Right renal cortex interstitium (tissue), 3 donors: ENCODE measurements around the gene PLAC9. TPM values are rescaled to one million over a fixed set of nuclear protein-coding genes. Genes with fewer than 3 reads are reported as not detected.
A peak's percentile ranks its signal among the peaks of the same experiment; 100 is the strongest.
"Not testable (repeated sequence)": the region's sequence is repeated elsewhere in the genome, so short reads cannot be mapped to it uniquely, and the experiment has no call there.

Source experiments
- DNase-seq, 3 donors: peaks; one replicate each; pipeline ENCODE4 v3.0.0-alpha.2; 2013; ENCODE audit warnings: low read depth in 3 of 3, low spot score in 2 of 3
- polyA plus RNA-seq, 3 donors: library from polyadenylated mRNA; unstranded; fragments of 120-200 nt; gene quantifications; one replicate each; pipeline ENCODE4 v1.2.1, GENCODE V29; 2013; ENCODE audit not compliant: insufficient read length in 3 of 3

PLAC9 gene
- polyA plus RNA-seq, 3 donors = 9.8 to 21.7 (median 16.0) TPM

DNA sequence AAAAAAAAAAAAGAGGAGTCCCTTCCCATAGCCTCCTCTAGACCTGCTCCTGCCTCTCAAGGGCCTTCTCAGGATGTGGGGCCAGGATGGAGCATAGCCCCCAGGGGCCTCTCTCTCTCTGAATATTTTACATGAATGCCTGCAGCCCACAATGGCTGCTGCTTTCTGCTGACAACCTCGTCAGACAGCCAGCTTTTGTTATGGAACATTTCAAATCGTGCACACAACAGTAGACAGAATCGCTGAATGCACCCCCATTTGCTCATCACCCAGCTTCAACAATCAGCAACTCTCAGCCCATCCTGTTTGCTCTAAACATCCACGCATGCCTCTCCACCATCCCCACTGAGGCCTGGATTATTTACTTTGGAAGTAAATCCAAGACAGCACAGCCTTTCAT lies 5.4 kb downstream of the PLAC9 start:
- no peak for DNase-seq

DNA sequence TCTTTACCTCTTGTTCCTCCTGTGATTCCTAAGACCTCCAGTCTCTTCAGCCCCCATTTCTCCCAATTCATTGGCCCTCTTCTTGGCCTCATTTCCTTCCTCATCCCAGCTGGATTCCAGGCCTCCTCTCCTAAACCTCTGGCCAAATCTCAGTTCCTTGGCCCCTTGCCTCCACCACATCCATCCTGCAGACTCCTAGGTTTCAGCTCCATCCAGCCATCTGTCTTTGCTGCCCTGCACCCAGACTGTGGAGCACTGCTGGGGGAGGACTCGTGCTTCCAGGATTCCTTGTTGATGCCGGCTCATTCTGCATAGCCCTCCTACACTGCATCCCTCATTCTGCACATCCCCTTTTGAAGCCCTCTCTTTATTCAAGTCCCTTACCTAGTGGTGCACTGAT lies 6.7 kb downstream of the PLAC9 start:
- DNase-seq = no peak

DNA sequence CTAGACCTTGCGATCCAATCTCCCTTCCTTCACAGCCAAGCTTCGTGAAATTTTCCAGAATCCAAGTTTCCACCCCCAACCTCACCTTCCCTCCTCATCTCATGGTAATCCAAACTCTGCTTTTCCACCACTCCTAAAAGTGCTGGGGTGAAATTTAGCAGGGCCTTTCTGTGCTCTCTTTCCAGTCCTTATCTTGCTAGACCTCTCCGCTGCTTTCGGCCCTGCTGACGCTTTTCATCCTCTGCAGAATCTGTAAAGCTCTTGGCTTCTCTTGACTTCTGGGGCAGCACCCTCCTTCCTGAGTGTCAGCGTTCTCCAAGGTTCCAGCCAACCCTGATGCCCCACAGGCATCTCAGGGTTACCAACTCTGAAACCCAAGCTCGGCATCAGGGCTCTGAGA lies 7.7 kb downstream of the PLAC9 start:
- DNase-seq = no peak

DNA sequence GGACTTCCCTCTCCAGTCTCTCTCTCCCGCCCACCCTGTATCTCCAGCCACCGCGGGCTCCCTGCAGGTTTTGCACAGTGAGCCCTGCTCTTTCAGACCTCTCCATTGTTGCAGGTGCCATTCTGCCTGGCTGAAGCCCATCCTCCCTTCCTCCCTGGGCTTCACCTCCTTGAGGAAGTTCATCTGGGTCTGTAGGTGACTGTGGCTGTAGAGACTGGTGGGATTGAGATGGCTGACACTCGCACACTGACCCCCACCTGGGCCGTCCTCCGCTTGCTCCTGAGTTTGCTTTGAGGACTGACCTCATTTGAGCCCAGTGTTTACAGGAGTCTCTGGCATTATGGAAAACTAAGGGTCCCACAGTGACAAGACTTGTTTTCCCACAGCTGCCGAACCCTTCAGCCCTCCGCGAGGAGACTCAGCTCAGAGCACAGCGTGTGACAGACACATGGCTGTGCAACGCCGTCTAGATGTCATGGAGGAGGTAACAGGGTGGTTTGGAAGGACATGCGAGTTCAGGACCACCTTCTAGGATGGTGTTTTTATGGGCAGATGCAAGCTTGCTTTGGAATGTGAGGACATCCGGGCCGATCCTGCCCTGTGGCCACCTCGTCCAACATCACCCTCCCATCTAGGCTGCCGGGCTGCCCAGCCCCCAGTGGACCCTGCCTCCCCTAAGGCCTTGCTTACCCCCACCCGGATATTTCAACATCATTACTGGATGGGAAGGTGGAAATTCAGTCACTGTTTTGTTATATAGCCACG lies 9.3 kb downstream of the PLAC9 start:
- DNase-seq = no peak

DNA sequence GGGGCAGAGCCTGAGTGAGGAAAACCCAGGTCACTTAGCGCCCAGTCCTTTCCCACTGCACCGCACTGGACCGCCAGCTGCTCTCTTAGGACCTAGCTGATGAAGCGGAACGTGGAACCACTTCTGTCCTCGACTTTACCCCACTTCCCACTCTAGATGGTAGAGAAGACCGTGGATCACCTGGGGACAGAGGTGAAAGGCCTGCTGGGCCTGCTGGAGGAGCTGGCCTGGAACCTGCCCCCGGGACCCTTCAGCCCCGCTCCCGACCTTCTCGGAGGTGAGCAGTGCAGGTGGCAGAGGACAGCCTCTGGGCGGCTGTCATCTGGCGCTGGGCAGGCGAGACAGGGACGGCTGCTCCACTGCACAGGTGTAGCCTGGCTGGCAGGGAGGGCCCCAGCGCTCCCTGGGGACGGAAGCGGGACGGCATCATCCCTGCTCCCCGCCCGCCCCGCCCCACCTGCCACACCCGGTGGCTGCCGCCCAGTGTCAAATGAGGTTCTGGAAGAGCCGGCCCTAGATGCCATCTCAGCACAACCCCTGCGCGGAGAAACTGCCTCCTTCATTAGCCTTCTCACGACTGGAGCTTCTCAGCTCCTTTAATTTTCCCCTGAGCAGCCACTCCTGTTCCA lies 11.7 kb downstream of the PLAC9 start:
- no peak for DNase-seq

DNA sequence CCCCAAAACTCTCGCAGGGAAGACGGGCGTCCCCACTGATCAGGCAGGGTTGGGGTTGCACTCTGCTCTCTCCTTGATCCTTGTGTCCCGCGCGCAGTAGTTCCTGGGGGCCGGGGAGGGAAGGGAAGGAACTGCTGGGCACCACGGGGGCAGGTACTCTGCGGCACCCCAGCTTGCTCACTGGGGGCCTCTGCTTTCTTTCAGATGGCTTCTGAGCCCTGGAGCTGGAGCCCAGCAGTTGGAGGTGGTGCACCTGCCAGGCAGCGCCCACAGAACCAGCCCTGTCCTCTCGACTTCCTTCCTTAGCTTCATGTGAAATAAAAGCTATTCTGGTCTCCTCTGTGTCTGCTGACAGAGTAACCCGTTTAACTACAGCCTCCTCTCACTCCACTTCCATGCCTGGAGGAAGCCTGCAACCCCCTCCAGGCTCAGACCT lies 12.2 kb downstream of the PLAC9 start:
- DNase-seq = no peak

DNA sequence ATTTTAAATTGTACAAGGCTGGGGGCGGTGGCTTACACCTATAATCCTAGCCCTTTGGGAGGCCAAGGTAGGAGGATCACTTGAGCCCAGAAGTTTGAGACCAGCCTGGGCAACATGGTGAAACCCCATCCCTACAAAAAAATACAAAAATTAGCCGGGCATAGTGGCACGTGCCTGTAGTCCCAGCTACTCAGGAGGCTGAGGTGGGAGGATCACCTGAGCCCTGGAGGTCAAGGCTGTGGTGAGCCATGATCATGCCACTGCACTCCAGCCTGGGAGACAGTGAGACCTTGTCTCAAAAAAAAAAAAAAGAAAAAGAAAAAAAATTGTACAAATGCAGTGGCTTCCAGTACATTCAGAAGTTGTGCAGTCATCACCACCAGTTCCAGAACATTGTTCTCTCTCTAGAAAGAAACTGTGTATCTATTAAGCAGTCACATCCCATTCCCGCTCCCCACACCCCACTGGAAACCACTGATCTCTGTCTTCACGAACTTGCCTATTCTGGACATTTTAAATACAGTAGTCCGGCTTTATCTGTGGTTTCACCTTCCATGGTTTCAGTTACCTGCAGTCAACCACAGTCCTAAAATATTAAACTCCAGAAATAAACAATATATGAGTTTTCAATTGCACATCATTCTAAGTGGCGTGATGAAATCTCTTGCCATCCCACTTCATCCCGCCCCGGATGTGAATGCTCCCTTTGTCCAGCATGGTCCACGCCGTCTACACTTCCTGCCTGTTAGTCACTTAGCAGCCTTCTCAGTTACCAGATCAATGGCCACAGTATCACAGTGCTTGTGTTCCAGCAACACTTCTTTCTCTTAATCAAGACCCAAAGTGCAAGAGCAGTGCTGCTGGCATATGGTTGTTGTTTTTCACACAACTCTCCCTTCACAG lies 13.1 kb downstream of the PLAC9 start:
- DNase-seq = not testable (repeated sequence)

DNA sequence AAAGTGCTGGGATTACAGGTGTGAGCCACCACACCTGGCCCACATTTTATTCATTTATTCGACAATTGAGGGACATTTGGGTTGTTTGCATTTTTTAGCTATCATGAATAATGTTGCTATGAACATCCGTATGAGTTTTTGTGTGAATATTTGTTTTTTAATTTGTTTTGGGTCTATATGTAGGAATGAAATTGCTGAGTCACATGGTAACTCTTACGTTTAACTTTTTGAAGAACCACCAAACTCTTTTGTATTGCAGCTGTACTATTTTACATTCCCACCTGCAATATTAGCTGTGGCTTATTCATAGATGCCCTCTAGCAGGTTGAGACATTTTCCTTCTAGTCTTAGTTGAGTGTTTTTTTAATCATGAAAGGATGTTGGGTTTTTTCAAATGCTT lies 14.4 kb downstream of the PLAC9 start:
- DNase-seq = no peak

DNA sequence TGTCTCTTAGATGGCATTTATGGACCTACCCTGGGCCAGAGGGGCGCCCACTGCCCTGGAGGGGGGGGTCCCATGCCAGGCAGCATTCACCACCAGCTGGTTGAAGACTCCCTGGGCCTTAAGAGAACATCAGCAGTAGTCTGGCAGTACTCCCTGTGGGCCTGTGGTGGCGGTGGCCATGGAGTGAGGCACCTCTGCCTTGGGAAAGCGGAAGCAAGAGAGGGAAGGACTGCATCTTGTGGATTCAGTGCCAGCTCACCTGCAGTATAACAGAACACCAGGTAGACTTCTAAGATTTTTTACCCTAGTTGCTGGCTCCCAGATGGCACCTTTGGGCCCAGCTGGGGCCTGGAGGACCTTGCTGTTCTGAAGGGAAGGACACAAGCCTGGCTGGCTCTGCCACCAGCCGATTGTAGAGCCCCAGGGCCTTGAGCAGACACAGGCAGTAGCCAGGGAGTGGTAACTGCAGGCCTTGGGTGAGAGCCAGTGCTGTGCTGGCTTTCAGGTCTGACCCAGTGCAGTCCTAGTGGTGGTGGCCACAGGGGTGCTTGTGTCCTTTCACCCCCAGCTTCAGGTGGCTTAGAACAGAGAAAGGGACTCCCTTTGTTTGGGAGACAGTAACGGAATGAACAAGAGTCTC lies 15.8 kb downstream of the PLAC9 start:
- no peak for DNase-seq

DNA sequence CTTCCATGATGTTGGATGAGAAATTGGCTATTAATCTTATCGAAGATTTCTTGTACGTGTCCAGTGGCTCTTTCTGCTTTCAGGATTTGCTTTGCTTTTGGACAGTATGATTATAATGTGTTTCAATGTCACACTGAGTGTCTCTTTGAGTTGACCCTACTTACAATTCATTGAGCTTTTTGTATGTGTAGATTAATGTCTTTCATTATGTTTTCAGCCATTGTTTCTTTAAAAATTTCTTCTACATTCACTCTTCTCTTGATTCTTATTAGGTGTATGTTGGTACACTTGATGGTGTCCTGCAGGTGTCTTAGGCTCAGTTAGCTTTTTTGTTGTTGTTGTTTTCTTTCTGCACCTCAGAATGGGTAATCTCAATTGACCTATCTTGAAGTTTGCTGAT lies 16.6 kb downstream of the PLAC9 start:
- no peak for DNase-seq

DNA sequence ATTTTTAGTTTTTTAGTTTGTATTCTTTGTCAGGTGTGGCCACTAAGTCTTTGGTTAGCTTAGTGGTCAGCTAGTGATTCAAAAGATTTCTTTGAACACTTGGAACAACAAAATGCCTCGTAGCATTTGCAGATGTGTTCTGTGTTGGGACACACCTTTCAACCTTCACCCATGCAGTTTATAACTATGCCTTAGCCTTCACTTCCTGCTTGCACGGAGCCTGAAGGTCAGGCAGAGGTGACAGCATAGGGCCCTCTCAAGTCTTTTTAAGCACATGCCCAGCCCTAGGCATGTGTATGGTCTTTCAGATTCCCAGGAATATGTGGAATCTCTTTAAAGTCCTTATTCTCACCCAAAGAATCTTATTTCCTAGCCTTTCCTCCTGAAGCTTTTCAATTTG lies 17.6 kb downstream of the PLAC9 start:
- no peak for DNase-seq

DNA sequence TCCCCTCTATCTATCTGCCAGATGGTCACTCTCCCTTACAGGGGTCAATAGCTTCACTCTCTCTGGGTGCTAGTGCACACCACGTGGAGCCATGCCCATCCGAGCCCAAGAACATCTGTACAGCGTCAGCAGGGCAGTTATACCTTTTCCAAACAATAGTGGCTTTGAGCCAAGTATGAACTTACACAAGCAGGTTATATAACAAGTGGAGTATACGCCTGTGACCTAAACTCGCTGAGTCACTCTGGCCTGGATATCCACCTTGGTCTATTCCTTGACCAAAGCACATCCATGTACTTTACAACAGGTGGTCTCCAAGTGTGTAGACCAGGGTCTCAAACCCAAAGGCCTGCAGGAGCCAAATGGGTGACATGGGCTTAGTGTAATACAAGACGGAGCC lies 20.3 kb downstream of the PLAC9 start:
- DNase-seq = no peak

DNA sequence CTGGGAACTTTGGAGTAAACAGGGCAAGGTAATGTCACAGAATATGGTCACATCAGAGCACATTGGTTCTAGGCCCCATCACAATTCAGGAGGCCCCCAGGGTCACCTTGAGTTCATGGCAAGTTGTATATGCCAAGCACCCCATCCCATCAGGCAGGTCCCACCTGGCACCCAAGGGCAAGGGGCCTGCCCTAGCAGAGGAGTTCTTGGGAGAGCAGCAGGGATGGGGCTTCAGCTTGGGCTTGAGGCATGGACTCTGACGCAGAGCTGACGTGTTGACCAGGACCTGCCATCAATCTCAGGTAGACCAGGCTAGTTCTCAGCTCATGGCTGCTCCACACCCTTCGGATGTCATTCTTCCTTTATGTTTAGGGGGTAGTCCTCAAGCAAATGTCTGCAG lies 20.9 kb downstream of the PLAC9 start:
- no peak for DNase-seq

DNA sequence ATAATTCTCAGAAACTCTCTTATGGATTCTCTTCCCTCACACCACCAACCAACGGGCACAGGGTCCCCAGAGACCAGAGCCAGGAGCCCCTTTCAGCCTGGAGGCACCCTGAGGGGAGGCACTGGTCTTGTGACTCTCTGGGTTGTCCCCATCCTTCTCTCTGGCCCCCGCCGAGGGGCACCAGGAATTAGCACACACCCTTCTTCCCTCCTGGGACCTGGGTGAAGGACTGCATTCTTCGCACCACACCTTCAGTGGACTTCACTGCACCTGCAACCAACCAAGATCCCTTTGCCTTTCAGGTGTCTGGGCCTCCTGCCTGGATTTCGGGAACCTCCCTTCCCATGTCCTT lies 22.1 kb downstream of the PLAC9 start:
- DNase-seq = no peak

DNA sequence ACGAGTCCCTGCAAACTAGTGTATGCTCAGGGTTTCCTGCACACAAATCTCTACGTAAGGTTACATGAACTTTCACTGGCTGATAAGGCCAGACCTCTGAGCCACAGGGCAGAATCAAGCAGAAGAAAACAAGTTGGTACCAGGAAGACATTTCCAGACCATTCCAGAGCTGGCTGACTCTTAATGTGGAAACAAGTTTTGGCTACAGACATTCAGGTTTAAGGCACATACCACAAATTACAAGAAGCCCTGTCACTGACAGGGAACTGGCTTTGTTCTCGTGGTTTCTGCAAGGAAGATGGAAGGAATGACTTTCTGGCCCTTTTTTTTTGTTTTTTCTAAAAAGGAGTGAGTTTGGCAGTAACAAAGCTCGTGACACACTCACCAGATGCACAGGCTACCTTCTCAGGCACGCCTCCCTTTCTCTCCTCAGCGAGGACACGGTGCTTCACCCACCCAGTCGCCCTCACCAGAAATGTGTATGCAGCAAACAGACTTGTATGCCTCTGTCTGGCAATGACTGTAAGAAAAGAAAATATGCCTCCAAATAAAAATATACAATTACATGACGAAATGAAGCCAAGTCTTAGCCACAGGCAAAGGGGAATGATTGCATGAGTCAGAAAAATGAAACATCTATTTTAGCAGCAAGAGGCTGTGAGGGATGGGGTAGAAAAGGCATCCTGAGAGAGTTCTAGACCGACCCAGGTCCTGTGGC lies 22.6 kb downstream of the PLAC9 start:
- no peak for DNase-seq

DNA sequence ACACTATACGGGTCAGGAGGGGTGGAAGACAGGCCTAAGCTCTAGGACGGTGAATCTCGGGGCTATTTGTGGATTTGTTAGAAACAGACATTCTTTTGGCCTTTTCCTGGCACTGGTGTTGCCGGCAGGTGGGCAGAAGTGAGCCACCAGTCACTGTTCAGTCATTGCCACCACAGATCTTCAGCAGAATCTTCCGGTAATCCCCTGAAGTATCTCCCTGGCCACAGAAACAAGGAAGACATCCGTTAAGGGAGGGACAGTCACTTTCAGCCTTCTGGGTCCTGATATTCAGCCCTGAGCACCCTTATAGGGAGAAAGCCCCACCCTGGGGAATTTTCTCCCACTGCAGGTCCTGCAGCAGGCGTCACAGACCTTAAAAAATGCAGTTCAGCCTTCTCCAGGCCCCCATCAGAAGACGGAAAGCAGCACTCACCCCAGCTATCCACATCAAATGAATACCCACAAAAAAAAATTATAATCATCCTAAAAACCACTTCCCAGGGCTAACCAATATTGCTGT lies 23.2 kb downstream of the PLAC9 start:
- DNase-seq = no peak

DNA sequence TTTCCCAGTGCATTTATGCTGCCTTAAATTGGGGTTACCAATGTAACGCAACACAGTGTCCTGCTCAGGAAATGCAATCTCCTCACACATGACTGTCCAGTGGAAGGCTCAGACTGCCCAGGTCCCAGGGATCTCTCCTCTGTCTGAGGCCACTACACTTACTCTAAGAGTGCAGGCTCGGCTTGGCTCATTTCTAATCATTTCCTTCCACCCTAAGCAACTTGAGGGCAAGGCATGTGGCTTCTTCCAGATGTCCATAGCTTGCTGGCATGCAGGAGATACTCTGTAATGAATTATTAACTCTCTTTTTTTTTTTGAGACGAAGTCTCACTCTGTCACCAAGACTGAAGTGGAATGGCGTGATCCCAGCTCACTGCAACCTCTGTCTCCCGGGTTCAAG lies 23.7 kb downstream of the PLAC9 start:
- DNase-seq = no peak

DNA sequence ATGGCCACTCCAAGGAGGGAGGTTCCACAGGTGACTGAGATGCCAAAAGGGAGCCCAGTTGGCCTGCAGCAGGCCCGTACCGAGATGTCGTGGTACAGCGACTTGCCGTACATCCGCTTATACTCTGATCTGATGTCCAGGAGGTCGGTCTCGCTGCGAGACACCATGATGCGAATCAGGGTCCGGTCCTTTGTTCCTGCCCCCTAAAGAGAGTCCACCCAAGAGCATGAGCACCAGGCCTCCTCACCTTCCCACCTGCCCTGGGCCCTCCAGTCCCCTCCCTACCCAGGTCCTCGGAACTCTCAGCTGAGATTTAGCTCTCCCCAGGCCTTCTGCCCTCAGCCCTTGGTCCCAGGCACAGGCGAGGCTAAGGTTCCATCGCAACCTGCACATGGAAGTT lies 25.0 kb downstream of the PLAC9 start:
- DNase-seq = no peak

DNA sequence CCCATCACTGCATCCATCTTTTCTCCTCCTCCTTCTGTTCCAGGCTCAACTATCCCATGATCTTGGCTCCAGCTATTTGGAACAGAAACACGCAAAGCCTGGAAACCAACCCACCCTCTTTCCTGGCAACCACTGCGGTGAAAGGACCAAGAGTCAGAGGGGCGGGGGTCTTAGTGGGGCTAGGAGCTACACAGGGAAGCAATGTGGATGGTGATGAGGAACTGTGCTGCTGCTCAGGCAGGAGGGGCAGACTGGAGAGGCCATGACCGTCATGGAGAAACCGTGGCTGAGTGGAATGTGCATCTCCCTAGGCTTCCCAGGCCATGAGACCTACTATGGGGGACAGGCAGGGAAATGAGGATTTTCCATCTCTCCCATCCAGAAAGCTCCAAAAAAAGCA lies 25.6 kb downstream of the PLAC9 start:
- no peak for DNase-seq

DNA sequence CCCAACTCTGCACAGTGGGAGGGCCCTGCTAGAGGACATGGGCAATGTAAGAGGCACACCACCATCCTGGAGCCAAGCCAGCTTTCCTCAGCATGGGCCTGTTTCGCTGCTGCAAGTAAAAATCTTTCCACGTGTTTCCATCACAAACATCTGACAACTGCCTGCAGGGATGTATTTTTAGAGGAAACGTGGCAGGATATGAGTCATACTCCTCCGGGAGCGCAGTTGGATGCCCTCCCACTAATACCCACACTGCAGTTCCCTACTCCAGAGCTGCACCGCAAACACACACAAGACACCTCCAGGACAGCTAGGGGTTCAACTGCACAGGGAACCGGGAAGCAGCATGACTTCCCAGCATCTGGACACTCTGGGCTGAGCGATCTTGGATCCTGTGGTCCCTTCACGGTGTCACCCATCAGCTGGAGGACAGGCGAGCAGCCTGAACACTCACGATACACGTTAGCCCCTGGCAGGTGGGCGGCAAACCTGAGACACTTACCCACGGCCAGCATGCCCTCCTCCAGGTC lies 26.1 kb downstream of the PLAC9 start:
- peak in 1 of 3 donors; percentile 16 for DNase-seq
